ENCODE data around the gene B3GALT5. TPM values are rescaled to one million over a fixed set of nuclear protein-coding genes. Genes with fewer than 3 reads are reported as not detected.

B3GALT5 gene
- total RNA-seq, 4 donors from 2014 or later = 0.13 to 1.3 (median 0.77) TPM

- no peak for TF ChIP-seq POLR2A (IDR thresholded peaks at IDR 0.05)
- TF ChIP-seq POLR2AphosphoS5 (IDR thresholded peaks at IDR 0.05) = no peak
- TF ChIP-seq EP300 (IDR thresholded peaks at IDR 0.05) = no peak
- no peak for TF ChIP-seq CTCF (IDR thresholded peaks at IDR 0.05)
- H3K27me3 ChIP-seq = no peaks in the 10 kb centered on the region
- 67 to 93% methylated on average over 1 to 7 of the region's 8 CpGs for WGBS, 2 donors (ENCODE audit: low coverage in 1 of 2)
- no peaks in the 10 kb centered on the region for H3K9me3 ChIP-seq
- no peaks in the 10 kb centered on the region for H3K36me3 ChIP-seq
- H3K4me1 ChIP-seq = peaks cover 0 to 16% (median 0%) of the 10 kb centered on the region in 3 donors
- no peak overlapping the region for H3K4me3 ChIP-seq
- no peak for ATAC-seq
- H3K27ac ChIP-seq = no peak overlapping the region
Measured at GRCh38 chr21:39671986-39672385, 59.2 kb downstream of the B3GALT5 start.

- Histone ChIP-seq H3K4me3 (no peak overlapping the region), H3K36me3 (no peaks in the 10 kb centered on the region), H3K27ac (no peak overlapping the region), H3K4me1 (peaks cover 0 to 17% (median 0%) of the 10 kb centered on the region in 3 donors), H3K9me3 (no peaks in the 10 kb centered on the region), H3K27me3 (no peaks in the 10 kb centered on the region)
- no peak for ATAC-seq
- TF ChIP-seq POLR2AphosphoS5 (IDR thresholded peaks at IDR 0.05) = no peak
- no peak for TF ChIP-seq EP300 (IDR thresholded peaks at IDR 0.05)
- TF ChIP-seq POLR2A (IDR thresholded peaks at IDR 0.05) = no peak
- no peak for TF ChIP-seq CTCF (IDR thresholded peaks at IDR 0.05)
- WGBS, 2 donors (ENCODE audit: low coverage in 1 of 2) = 88% methylated on average over 8 of the region's 9 CpGs; no CpG with 5 or more reads in 1 of the 2 donors
Measured at GRCh38 chr21:39673163-39673562, 60.4 kb downstream of the B3GALT5 start.

- H3K27me3 ChIP-seq = no peaks in the 10 kb centered on the region
- H3K9me3 ChIP-seq = no peaks in the 10 kb centered on the region
- ATAC-seq = no peak
- TF ChIP-seq POLR2A (IDR thresholded peaks at IDR 0.05) = no peak
- no peak for TF ChIP-seq EP300 (IDR thresholded peaks at IDR 0.05)
- TF ChIP-seq POLR2AphosphoS5 (IDR thresholded peaks at IDR 0.05) = no peak
- no peak for TF ChIP-seq CTCF (IDR thresholded peaks at IDR 0.05)
- H3K4me3 ChIP-seq = no peak overlapping the region
- H3K36me3 ChIP-seq = no peaks in the 10 kb centered on the region
- peaks cover 0 to 17% (median 0%) of the 10 kb centered on the region in 3 donors for H3K4me1 ChIP-seq
- 70 to 84% methylated on average over 7 to 8 of the region's 11 CpGs for WGBS, 2 donors (ENCODE audit: low coverage in 1 of 2)
- H3K27ac ChIP-seq = no peak overlapping the region
Measured at GRCh38 chr21:39673736-39674135, 61.0 kb downstream of the B3GALT5 start.

GRCh38 chr21:39674801-39675200, 62.1 kb downstream of the B3GALT5 start:
- TF ChIP-seq POLR2AphosphoS5 (IDR thresholded peaks at IDR 0.05) = no peak
- TF ChIP-seq CTCF (IDR thresholded peaks at IDR 0.05) = no peak
- no peak for TF ChIP-seq EP300 (IDR thresholded peaks at IDR 0.05)
- no peak for TF ChIP-seq POLR2A (IDR thresholded peaks at IDR 0.05)
- no peak overlapping the region for H3K4me3 ChIP-seq
- H3K36me3 ChIP-seq = no peaks in the 10 kb centered on the region
- peaks cover 0 to 17% (median 0%) of the 10 kb centered on the region in 3 donors for H3K4me1 ChIP-seq
- no peaks in the 10 kb centered on the region for H3K9me3 ChIP-seq
- WGBS, 2 donors (ENCODE audit: low coverage in 1 of 2) = 77 to 89% methylated on average over 4 to 5 of the region's 10 CpGs
- ATAC-seq = no peak
- no peaks in the 10 kb centered on the region for H3K27me3 ChIP-seq
- H3K27ac ChIP-seq = peak overlapping the region in 1 of 4 donors; percentile 80

GRCh38 chr21:39675590-39675989, 62.9 kb downstream of the B3GALT5 start:
- no peak for TF ChIP-seq POLR2AphosphoS5 (IDR thresholded peaks at IDR 0.05)
- TF ChIP-seq POLR2A (IDR thresholded peaks at IDR 0.05) = no peak
- TF ChIP-seq EP300 (IDR thresholded peaks at IDR 0.05) = no peak
- TF ChIP-seq CTCF (IDR thresholded peaks at IDR 0.05) = no peak
- Histone ChIP-seq H3K36me3 (no peaks in the 10 kb centered on the region), H3K4me3 (no peak overlapping the region), H3K4me1 (peaks cover 0 to 17% (median 0%) of the 10 kb centered on the region in 3 donors), H3K27me3 (no peaks in the 10 kb centered on the region), H3K27ac (peak overlapping the region; percentile 59 to 80 (median 71)), H3K9me3 (no peaks in the 10 kb centered on the region)
- ATAC-seq = no peak
- WGBS, 2 donors (ENCODE audit: low coverage in 1 of 2) = 61 to 76% methylated on average over 6 to 8 of the region's 12 CpGs

All from gastroesophageal sphincter (tissue), 4 donors.